Chondrocyte (in vitro differentiated cells): Measurements from ENCODE around the gene ALDH4A1. TPM values are rescaled to one million over a fixed set of nuclear protein-coding genes. Genes with fewer than 3 reads are reported as not detected.
"Not testable (repeated sequence)": the region's sequence is repeated elsewhere in the genome, so short reads cannot be mapped to it uniquely, and the experiment has no call there.

Experiments
- DNase-seq: peaks from one replicate; pipeline ENCODE4 v3.0.0; 2021; ENCODE audit warnings: mixed read lengths, low spot score
- H3K27ac Mint-ChIP-seq: one replicate; pipeline ENCODE4 v1.8.0; 2021; ENCODE audit warnings: mild to moderate bottlenecking, moderate library complexity, mixed read lengths; ENCODE audit not compliant: unreplicated experiment
- H3K27me3 Mint-ChIP-seq: 2 replicates; pipeline ENCODE4 v1.8.0; 2021; ENCODE audit warnings: low read depth, mixed read lengths
- H3K36me3 Mint-ChIP-seq: 2 replicates; pipeline ENCODE4 v1.8.0; 2021; ENCODE audit warnings: low read depth, mixed read lengths
- H3K4me1 Mint-ChIP-seq: 2 replicates; pipeline ENCODE4 v1.8.0; 2021; ENCODE audit warnings: low read depth, mild to moderate bottlenecking, mixed read lengths
- H3K4me3 Mint-ChIP-seq: one replicate; pipeline ENCODE4 v1.8.0; 2021; ENCODE audit warnings: mild to moderate bottlenecking, moderate library complexity, mixed read lengths; ENCODE audit not compliant: unreplicated experiment
- H3K9me3 Mint-ChIP-seq: 2 replicates; pipeline ENCODE4 v1.8.0; 2021; ENCODE audit warnings: low read depth, mixed read lengths
- total RNA-seq: library from RNA; stranded (reverse); gene quantifications from 3 replicates; pipeline ENCODE4 v1.2.1, GENCODE V29; 2021
- TF ChIP-seq, protein P1 (sequence below): fragments of 200-600 bp; sonication (generic); IDR thresholded peaks from 2 replicates; pipeline ENCODE4 v1.5.0; 2021; ENCODE audit warnings: antibody characterized with exemption, mild to moderate bottlenecking, moderate library complexity

Gene ALDH4A1
- total RNA-seq, 1 donor from 2014 or later, result 14.2 TPM

GRCh38 chr1:18856435-18856834, 45.9 kb downstream of the ALDH4A1 start:
- no peak overlapping the region for H3K27ac Mint-ChIP-seq
- no peaks in the 10 kb centered on the region for H3K9me3 Mint-ChIP-seq
- no peak overlapping the region for H3K4me3 Mint-ChIP-seq
- no peaks in the 10 kb centered on the region for H3K36me3 Mint-ChIP-seq
- TF ChIP-seq, protein P1, sequence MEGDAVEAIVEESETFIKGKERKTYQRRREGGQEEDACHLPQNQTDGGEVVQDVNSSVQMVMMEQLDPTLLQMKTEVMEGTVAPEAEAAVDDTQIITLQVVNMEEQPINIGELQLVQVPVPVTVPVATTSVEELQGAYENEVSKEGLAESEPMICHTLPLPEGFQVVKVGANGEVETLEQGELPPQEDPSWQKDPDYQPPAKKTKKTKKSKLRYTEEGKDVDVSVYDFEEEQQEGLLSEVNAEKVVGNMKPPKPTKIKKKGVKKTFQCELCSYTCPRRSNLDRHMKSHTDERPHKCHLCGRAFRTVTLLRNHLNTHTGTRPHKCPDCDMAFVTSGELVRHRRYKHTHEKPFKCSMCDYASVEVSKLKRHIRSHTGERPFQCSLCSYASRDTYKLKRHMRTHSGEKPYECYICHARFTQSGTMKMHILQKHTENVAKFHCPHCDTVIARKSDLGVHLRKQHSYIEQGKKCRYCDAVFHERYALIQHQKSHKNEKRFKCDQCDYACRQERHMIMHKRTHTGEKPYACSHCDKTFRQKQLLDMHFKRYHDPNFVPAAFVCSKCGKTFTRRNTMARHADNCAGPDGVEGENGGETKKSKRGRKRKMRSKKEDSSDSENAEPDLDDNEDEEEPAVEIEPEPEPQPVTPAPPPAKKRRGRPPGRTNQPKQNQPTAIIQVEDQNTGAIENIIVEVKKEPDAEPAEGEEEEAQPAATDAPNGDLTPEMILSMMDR, result no peak
- peaks cover 17% of the 10 kb centered on the region for H3K27me3 Mint-ChIP-seq
- DNase-seq, result no peak
- no peaks in the 10 kb centered on the region for H3K4me1 Mint-ChIP-seq

- Mint-ChIP-seq H3K9me3 (no peaks in the 10 kb centered on the region), H3K4me1 (no peaks in the 10 kb centered on the region), H3K36me3 (no peaks in the 10 kb centered on the region), H3K27ac (no peak overlapping the region), H3K4me3 (no peak overlapping the region), H3K27me3 (peaks cover 14% of the 10 kb centered on the region)
- DNase-seq, result no peak
- TF ChIP-seq, protein P1, result no peak
These were observed 46.8 kb downstream of the ALDH4A1 start for GRCh38 chr1:18855573-18855972.

DNA sequence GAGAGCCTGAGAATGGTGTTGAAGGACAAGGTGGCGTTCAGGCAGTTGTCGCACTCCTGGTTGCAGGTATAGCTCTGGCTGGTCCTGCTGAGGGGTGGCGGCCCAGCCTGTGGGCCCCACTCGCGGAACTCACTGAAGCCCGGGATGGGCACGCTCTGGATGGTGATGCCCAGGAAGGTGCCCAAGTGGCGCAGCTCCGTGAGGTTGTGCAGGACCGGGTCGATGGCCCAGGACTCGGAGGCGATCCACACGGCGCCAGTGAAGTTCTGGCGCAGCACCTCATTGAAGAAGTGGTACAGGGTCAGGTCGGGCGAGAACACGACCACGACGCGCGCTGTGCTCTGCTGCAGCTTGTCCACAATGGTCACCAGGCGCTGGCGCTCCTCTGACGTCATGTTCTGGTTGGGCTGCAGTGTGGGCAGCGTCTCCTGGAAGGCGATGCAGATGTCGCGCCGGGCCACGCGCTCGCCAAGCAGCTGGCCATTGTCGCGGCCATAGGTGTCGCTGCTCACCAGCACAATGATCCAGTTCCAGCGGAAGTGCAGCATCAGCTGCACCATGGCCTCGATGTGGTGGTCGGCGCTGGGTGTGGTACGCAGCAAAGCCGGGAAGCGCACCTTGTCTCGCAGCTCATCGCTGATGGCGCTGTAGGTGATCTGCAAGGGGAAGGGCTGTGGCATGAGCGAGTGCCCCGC, 47.9 kb downstream of the ALDH4A1 start:
- TF ChIP-seq, protein P1, result no peak
- Mint-ChIP-seq H3K9me3 (no peaks in the 10 kb centered on the region), H3K27ac (no peak overlapping the region), H3K27me3 (peaks cover 14% of the 10 kb centered on the region), H3K4me1 (no peaks in the 10 kb centered on the region), H3K36me3 (no peaks in the 10 kb centered on the region), H3K4me3 (no peak overlapping the region)
- no peak for DNase-seq

DNA sequence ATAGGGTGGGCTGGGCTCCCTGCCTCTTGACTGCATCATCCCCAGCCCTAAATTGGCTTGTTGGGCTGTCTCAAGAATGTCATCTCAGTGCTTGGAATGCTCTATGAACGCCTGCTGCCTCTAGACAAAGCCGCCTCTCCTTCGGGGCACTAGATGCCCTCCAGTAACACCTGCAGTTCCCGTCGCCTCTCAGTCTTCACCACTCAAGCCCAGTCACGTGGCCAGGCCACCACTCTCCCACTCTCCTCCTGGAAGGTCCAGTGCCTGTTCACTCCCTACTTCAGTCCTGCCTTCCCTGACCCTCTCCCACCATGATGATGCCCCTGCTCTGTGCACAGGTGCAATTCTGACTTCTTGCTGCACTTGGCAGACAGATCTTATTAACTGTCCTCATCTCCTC, 49.9 kb downstream of the ALDH4A1 start:
- Mint-ChIP-seq H3K4me1 (no peaks in the 10 kb centered on the region), H3K9me3 (peaks cover 2% of the 10 kb centered on the region), H3K36me3 (no peaks in the 10 kb centered on the region), H3K27ac (no peak overlapping the region), H3K27me3 (peaks cover 17% of the 10 kb centered on the region), H3K4me3 (no peak overlapping the region)
- no peak for DNase-seq
- TF ChIP-seq, protein P1, result no peak

DNA sequence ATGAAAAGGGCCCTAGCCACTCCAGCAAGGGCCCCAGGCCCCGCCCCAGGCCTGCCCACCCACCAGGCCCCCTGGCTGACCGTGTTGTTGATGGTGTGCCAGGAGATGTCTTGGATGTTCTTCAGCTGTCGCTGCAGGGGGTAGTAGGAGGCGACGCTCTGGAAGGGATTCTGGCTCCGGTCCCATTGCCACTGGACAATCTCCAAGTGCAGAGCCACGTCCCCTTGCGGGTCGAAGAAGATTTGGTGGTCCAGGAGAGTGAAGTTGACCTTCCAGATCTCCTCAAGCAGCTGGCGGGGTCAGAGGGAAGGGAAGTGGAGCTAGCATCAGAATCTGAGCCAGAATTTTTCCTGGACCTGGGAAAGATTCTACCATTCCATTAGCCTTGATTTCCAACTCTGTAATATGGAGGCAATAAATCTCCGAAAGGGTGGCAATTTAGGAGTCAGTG, 53.1 kb downstream of the ALDH4A1 start:
- H3K36me3 Mint-ChIP-seq, result no peaks in the 10 kb centered on the region

DNA sequence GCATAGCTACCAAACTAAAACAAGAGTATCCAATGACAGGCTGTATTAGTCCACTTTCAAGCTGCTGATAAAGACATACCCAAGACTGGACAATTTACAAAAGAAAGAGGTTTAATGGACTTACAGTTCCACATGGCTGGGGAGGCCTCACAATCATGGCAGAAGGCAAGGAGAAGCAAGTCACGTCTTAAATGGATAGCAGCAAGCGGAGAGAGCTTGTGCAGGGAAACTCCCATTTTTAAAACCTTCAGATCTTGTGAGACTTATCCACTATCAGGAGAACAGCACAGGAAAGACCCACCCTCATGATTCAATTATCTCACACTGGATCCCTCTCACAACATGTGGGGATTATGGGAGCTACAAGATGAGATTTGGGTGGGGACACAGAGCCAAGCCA, 54.6 kb downstream of the ALDH4A1 start:
- H3K27me3 Mint-ChIP-seq, result peaks cover 31% of the 10 kb centered on the region
- not testable (repeated sequence) for DNase-seq

More for the DNA sequence above, 53.1 kb downstream of the ALDH4A1 start:
- H3K4me3 Mint-ChIP-seq, result no peak overlapping the region
- peak; percentile 37 for DNase-seq
- peaks cover 20% of the 10 kb centered on the region for H3K27me3 Mint-ChIP-seq
- H3K9me3 Mint-ChIP-seq, result peaks cover 4% of the 10 kb centered on the region
- TF ChIP-seq, protein P1, result no peak
- no peaks in the 10 kb centered on the region for H3K4me1 Mint-ChIP-seq
- H3K27ac Mint-ChIP-seq, result no peak overlapping the region

More for the DNA sequence above, 54.6 kb downstream of the ALDH4A1 start:
- not testable (repeated sequence) for H3K9me3 Mint-ChIP-seq, H3K27ac Mint-ChIP-seq, H3K4me1 Mint-ChIP-seq, H3K36me3 Mint-ChIP-seq, H3K4me3 Mint-ChIP-seq
